HepG2 (cell line): Measurements from ENCODE around the gene CALD1. TPM values are rescaled to one million over a fixed set of nuclear protein-coding genes. Genes with fewer than 3 reads are reported as not detected.

Source experiments
- ATAC-seq: fragments of 200-7000 bp; cut with Tn5 transposase; 3 replicates; pipeline ENCODE4 v1.9.1; 2020; ENCODE audit warnings: mild to moderate bottlenecking, moderate library complexity
- BruUV-seq: library from RNA; stranded (reverse); fragments of 400-500 nt; replicated peaks from 2 replicates; lab custom pipeline; 2021; lab: Mats Ljungman, UMichigan
- CTCF ChIA-PET: fragments of 300-600 bp; formaldehyde crosslinking; extraction: SDS; loops from one replicate; lab custom pipeline; 2021; ENCODE audit warnings: low total read pairs, inconsistent platforms, low intra/inter-chr PET ratio; lab: Yijun Ruan, JAX
- POLR2A ChIA-PET: fragments of 350-600 bp; sonication (Branson Sonifier 250); formaldehyde crosslinking; loops from one replicate; lab custom pipeline; 2020; ENCODE audit warnings: antibody characterized with exemption, inconsistent platforms; lab: Yijun Ruan, JAX
- DNase-seq: peaks from one replicate; pipeline ENCODE4 v3.0.0-alpha.2; 2015; ENCODE audit warnings: low spot score
- FAIRE-seq: peaks from 3 replicates; lab custom pipeline; 2011; peaks lifted over from hg19 to GRCh38; lab: Jason Lieb, UNC
- H2AFZ ChIP-seq: one replicate; pipeline ENCODE4 v1.6.1; 2011; ENCODE audit warnings: low read length, inconsistent platforms
- H3K27ac ChIP-seq: fragments of 300-600 bp; 3 replicates; pipeline ENCODE4 v1.8.0; 2011; ENCODE audit warnings: mixed run types, mild to moderate bottlenecking, mixed read lengths, low read length, inconsistent platforms; ENCODE audit not compliant: insufficient read depth; ENCODE audit errors: extremely low read length
- H3K27me3 ChIP-seq, 2 experiments: fragments of 200-600 bp in 1 of 2; 2 replicates in 1 of 2; 3 replicates in 1 of 2; pipeline versions ENCODE4 v1.6.0 to v1.8.0; 2011; ENCODE audit warnings: low read length in 2 of 2, mild to moderate bottlenecking in 2 of 2, moderate library complexity in 2 of 2, inconsistent platforms in 1 of 2; ENCODE audit not compliant: insufficient read depth in 2 of 2, control insufficient read depth in 1 of 2
- H3K36me3 ChIP-seq, 2 experiments: fragments of 200-600 bp in 1 of 2; replicated peaks in 1 of 2; 2 replicates in 1 of 2; 3 replicates in 1 of 2; pipeline versions ENCODE4 v1.5.1 to v1.8.0; 2011; ENCODE audit warnings: low read length in 2 of 2, inconsistent platforms in 1 of 2; ENCODE audit not compliant: insufficient read depth in 2 of 2, control insufficient read depth in 1 of 2
- H3K4me1 ChIP-seq: 2 replicates; pipeline ENCODE4 v1.5.1; 2012; ENCODE audit warnings: low read length, inconsistent platforms; ENCODE audit not compliant: insufficient read depth
- H3K4me2 ChIP-seq: 2 replicates; pipeline ENCODE4 v1.6.0; 2011; ENCODE audit warnings: low read depth, low read length, inconsistent platforms
- H3K4me3 ChIP-seq, 3 experiments: fragments of 200-600 bp in 1 of 3; sonication (generic), shearing (Covaris generic) in 1 of 3; replicated peaks in 1 of 3; 2 replicates each; pipeline ENCODE4 v1.5.1; 2011 to 2016; ENCODE audit warnings: low read length in 3 of 3, inconsistent platforms in 2 of 3, low read depth in 2 of 3, mild to moderate bottlenecking in 2 of 3, control low read depth in 1 of 3, mixed read lengths in 1 of 3; ENCODE audit not compliant: insufficient read depth in 1 of 3
- H3K79me2 ChIP-seq: one replicate; pipeline ENCODE4 v1.6.1; 2011; ENCODE audit warnings: low read length, inconsistent platforms; ENCODE audit not compliant: insufficient read depth
- H3K9ac ChIP-seq: 2 replicates; pipeline ENCODE4 v1.6.0; 2011; ENCODE audit warnings: mild to moderate bottlenecking, low read depth, low read length, inconsistent platforms; ENCODE audit not compliant: insufficient read depth
- H3K9me3 ChIP-seq: 2 replicates; pipeline ENCODE4 v1.5.1; 2012; ENCODE audit warnings: mild to moderate bottlenecking, low read length
- H4K20me1 ChIP-seq: 2 replicates; pipeline ENCODE4 v1.6.0; 2011; ENCODE audit warnings: inconsistent platforms, mild to moderate bottlenecking, low read length, moderate library complexity; ENCODE audit not compliant: insufficient read depth
- CBFB ChIP-seq: sonication (generic); formaldehyde crosslinking; IDR thresholded peaks from 2 replicates; pipeline ENCODE4 v1.4.0; 2020; ENCODE audit warnings: missing genetic modification reagents
- GATAD1 ChIP-seq: IDR thresholded peaks from 2 replicates; pipeline ENCODE4 v1.6.1; 2016; ENCODE audit warnings: missing genetic modification reagents, missing compliant biosample characterization
- MTERF4 ChIP-seq: sonication (generic); formaldehyde crosslinking; IDR thresholded peaks from 2 replicates; pipeline ENCODE4 v1.8.0; 2023; ENCODE audit warnings: mild to moderate bottlenecking, missing genetic modification reagents
- RNF219 ChIP-seq: sonication (generic); formaldehyde crosslinking; IDR thresholded peaks from 2 replicates; pipeline ENCODE4 v1.5.0; 2020; ENCODE audit warnings: mild to moderate bottlenecking, missing genetic modification reagents
- UBTF ChIP-seq: sonication (generic); formaldehyde crosslinking; IDR thresholded peaks from 2 replicates; pipeline ENCODE4 v1.4.0; 2020; ENCODE audit warnings: mild to moderate bottlenecking, missing genetic modification reagents
- ZNF644 ChIP-seq: IDR thresholded peaks from 2 replicates; pipeline ENCODE4 v1.6.1; 2016; ENCODE audit warnings: low read depth
- ZNF816 ChIP-seq: sonication (generic); formaldehyde crosslinking; IDR thresholded peaks from 2 replicates; pipeline ENCODE4 v1.8.0; 2022; ENCODE audit warnings: missing genetic modification reagents, mild to moderate bottlenecking, borderline replicate concordance
- WGBS: methylation state at CpG from one replicate; pipeline ENCODE4 v1.1.6; 2017; ENCODE audit warnings: low lambda C conversion rate; 5-methylcytosine and 5-hydroxymethylcytosine counted together
- in situ Hi-C: cut with HindIII; loops from 2 replicates; pipeline ENCODE4 v1.10.0; 2017; ENCODE audit warnings: low pct_unique_long_range_greater_than_20kb; ENCODE audit not compliant: extremely low pct_ligation_motif_present
- intact Hi-C: fragments of 100-400 bp; cut with micrococcal nuclease; formaldehyde crosslinking; loops from one replicate; pipeline ENCODE4 v1.10.0; 2022; ENCODE audit not compliant: unreplicated experiment
- polyA plus RNA-seq, 8 experiments: library from polyadenylated mRNA; depleted of rRNA in 3 of 8; stranded (reverse) in 7 of 8; unstranded in 1 of 8; fragments of >200 nt; fragmentation: Illumina TruSeq in 4 of 8; extraction: Trizol in 4 of 8; gene quantifications; 2 replicates each; pipeline versions ENCODE4 v1.2.1 to v1.2.3, GENCODE V29; 2011 to 2016; ENCODE audit warnings: low read depth in 4 of 8, missing spikeins in 1 of 8, mixed read lengths in 1 of 8; ENCODE audit not compliant: insufficient read depth in 1 of 8
- total RNA-seq, 5 experiments: library from RNA; depleted of rRNA; stranded (reverse); fragments of >200 nt; fragmentation: Illumina TruSeq; extraction: Trizol; gene quantifications; 2 replicates each; pipeline ENCODE4 v1.2.3, GENCODE V29; 2016; ENCODE audit warnings: low read depth in 1 of 5

CALD1 gene
- total and polyA plus RNA-seq, 2 of the 13 experiments (the other 11 are each of a cell fraction or from before 2014, with no cell fraction given): 53.0 to 112 TPM

GRCh38 chr7:134773164-134773563 lies 6.3 kb upstream of the CALD1 start:
- intact Hi-C loops: no loop called here
- no peaks in the 10 kb centered on the region for H3K36me3 ChIP-seq
- BruUV-seq: no TSS peak
- TF ChIP-seq MTERF4 (CRISPR knock-in tag) (no peak), GATAD1 (CRISPR knock-in tag) (no peak), RNF219 (CRISPR knock-in tag) (no peak), CBFB (no peak), ZNF644 (CRISPR knock-in tag) (no peak), UBTF (no peak), ZNF816 (CRISPR knock-in tag) (no peak)
- no peak overlapping the region for H3K4me3 ChIP-seq
- no peak for DNase-seq
- WGBS: 61% methylated on average over 4 of the region's 4 CpGs
- no peak for FAIRE-seq
- H3K79me2 ChIP-seq: no peaks in the 10 kb centered on the region
- H3K9ac ChIP-seq: no peak overlapping the region
- ChIA-PET POLR2A (no interaction called here), CTCF (no interaction called here)
- H4K20me1 ChIP-seq: no peaks in the 10 kb centered on the region
- no peaks in the 10 kb centered on the region for H3K27me3 ChIP-seq
- no peak for ATAC-seq
- H3K9me3 ChIP-seq: no peaks in the 10 kb centered on the region
- no peaks in the 10 kb centered on the region for H3K4me1 ChIP-seq
- no peak overlapping the region for H3K27ac ChIP-seq
- H2AFZ ChIP-seq: no peak overlapping the region
- in situ Hi-C loops: no loop called here
- H3K4me2 ChIP-seq: no peak overlapping the region
